Measurements from ENCODE around the gene SH2D3A. TPM values are rescaled to one million over a fixed set of nuclear protein-coding genes. Genes with fewer than 3 reads are reported as not detected.

Gene SH2D3A
- total RNA-seq, 4 donors from 2014 or later = 41.4 to 127 (median 55.5) TPM

GRCh38 chr19:6743066-6743465, 24.2 kb downstream of the SH2D3A start:
- intact Hi-C loops (cut with DNase I; ENCODE audit: low total_unique reads) = no loop called here
- in situ Hi-C loops (cut with MboI; ENCODE audit: low pct_ligation_motif_present in 1 of 4, low pct_unique_long_range_greater_than_20kb in 1 of 4, low sequenced_read_pairs in 3 of 4) = loop anchor here in 2 of 4 donors (25.0 kb wide), 1 partner anchor 119 kb away; no protein-coding TSS in a partner anchor
- Histone ChIP-seq H3K4me1 (peaks cover 32 to 57% (median 50%) of the 10 kb centered on the region in 4 donors), H3K4me3 (no peak overlapping the region), H3K9me3 (no peaks in the 10 kb centered on the region), H3K27ac (peak overlapping the region; percentile 72 to 99 (median 89)), H3K27me3 (no peaks in the 10 kb centered on the region), H3K36me3 (peaks cover 0 to 21% (median 9%) of the 10 kb centered on the region in 4 donors)
- DNase-seq = peak; percentile 8
- WGBS, 2 donors (ENCODE audit: low coverage in 1 of 2) = 86 to 100% methylated on average over 3 to 7 of the region's 7 CpGs
- TF ChIP-seq POLR2A (IDR thresholded peaks at IDR 0.05) = no peak
- TF ChIP-seq CTCF (IDR thresholded peaks at IDR 0.05) = no peak
- no peak for TF ChIP-seq POLR2AphosphoS5 (IDR thresholded peaks at IDR 0.05)
- TF ChIP-seq EP300 (IDR thresholded peaks at IDR 0.05; ENCODE audit: low read depth) = no peak

GRCh38 chr19:6740589-6741343, 26.5 kb downstream of the SH2D3A start:
- in situ Hi-C loops (cut with MboI; ENCODE audit: low pct_ligation_motif_present in 1 of 4, low pct_unique_long_range_greater_than_20kb in 1 of 4, low sequenced_read_pairs in 3 of 4) = loop anchor here in 2 of 4 donors (25.0 kb wide), 1 partner anchor 122 kb away; no protein-coding TSS in a partner anchor
- H3K4me3 ChIP-seq = peak overlapping the region; percentile 73 to 93 (median 82)
- DNase-seq = peak; percentile 62
- peaks cover 41 to 67% (median 60%) of the 10 kb centered on the region in 4 donors for H3K4me1 ChIP-seq
- TF ChIP-seq POLR2AphosphoS5 (IDR thresholded peaks at IDR 0.05) = peak; percentile 26 to 44 (median 40)
- TF ChIP-seq EP300 (IDR thresholded peaks at IDR 0.05; ENCODE audit: low read depth) = no peak
- TF ChIP-seq POLR2A (IDR thresholded peaks at IDR 0.05) = peak; percentile 17
- no peak for TF ChIP-seq CTCF (IDR thresholded peaks at IDR 0.05)
- peak overlapping the region; percentile 91 to 99 (median 97) for H3K27ac ChIP-seq
- WGBS, 2 donors (ENCODE audit: low coverage in 1 of 2) = 2% methylated on average over 43 of the region's 46 CpGs; no CpG with 5 or more reads in 1 of the 2 donors
- peaks cover 0 to under 1% (median 0%) of the 10 kb centered on the region in 4 donors for H3K36me3 ChIP-seq
- H3K9me3 ChIP-seq = no peaks in the 10 kb centered on the region
- no peaks in the 10 kb centered on the region for H3K27me3 ChIP-seq
- intact Hi-C loops (cut with DNase I; ENCODE audit: low total_unique reads) = no loop called here

- H3K4me3 ChIP-seq = peak overlapping the region; percentile 73 to 93 (median 82)
- intact Hi-C loops (cut with DNase I; ENCODE audit: low total_unique reads) = loop anchor here (5.0 kb wide), 1 partner anchor 627 kb away; no protein-coding TSS in a partner anchor
- H3K4me1 ChIP-seq = peaks cover 39 to 66% (median 56%) of the 10 kb centered on the region in 4 donors
- TF ChIP-seq CTCF (IDR thresholded peaks at IDR 0.05) (no peak), POLR2AphosphoS5 (IDR thresholded peaks at IDR 0.05) (no peak), EP300 (IDR thresholded peaks at IDR 0.05; ENCODE audit: low read depth) (no peak), POLR2A (IDR thresholded peaks at IDR 0.05) (no peak)
- no peaks in the 10 kb centered on the region for H3K9me3 ChIP-seq
- DNase-seq = peak; percentile 54
- WGBS, 2 donors (ENCODE audit: low coverage in 1 of 2) = 1% methylated on average over 34 of the region's 34 CpGs; no CpG with 5 or more reads in 1 of the 2 donors
- no peaks in the 10 kb centered on the region for H3K36me3 ChIP-seq
- in situ Hi-C loops (cut with MboI; ENCODE audit: low pct_ligation_motif_present in 1 of 4, low pct_unique_long_range_greater_than_20kb in 1 of 4, low sequenced_read_pairs in 3 of 4) = loop anchor here in 3 of 4 donors (5.0 to 25.0 kb wide), 3 partner anchors 122 to 215 kb away; no protein-coding TSS in a partner anchor
- peak overlapping the region; percentile 91 to 99 (median 97) for H3K27ac ChIP-seq
- no peaks in the 10 kb centered on the region for H3K27me3 ChIP-seq
Observed at GRCh38 chr19:6739883-6740588, 27.2 kb downstream of the SH2D3A start.
